Activated CD4-positive, alpha-beta T cell treated with anti-CD3 and anti-CD28 coated beads, Interleukin-2, amount 10 ng/mL, durations not matched to agents 24 days and 14 days (primary cell): Measurements from ENCODE around the gene SFMBT2. TPM values are rescaled to one million over a fixed set of nuclear protein-coding genes. Genes with fewer than 3 reads are reported as not detected.
A peak's percentile ranks its signal among the peaks of the same experiment; 100 is the strongest.
"Not testable (repeated sequence)": the region's sequence is repeated elsewhere in the genome, so short reads cannot be mapped to it uniquely, and the experiment has no call there.

Experiments used
- DNase-seq: peaks from one replicate; pipeline ENCODE4 v3.0.0; 2022
- H3K27ac Mint-ChIP-seq: one replicate; pipeline ENCODE4 v1.8.0; 2022; ENCODE audit warnings: mild to moderate bottlenecking, mixed read lengths
- H3K27me3 Mint-ChIP-seq: one replicate; pipeline ENCODE4 v1.8.0; 2022; ENCODE audit warnings: mixed read lengths
- H3K36me3 Mint-ChIP-seq: one replicate; pipeline ENCODE4 v1.8.0; 2022; ENCODE audit warnings: low read depth, mild to moderate bottlenecking, mixed read lengths
- H3K4me1 Mint-ChIP-seq: one replicate; pipeline ENCODE4 v1.8.0; 2021; ENCODE audit warnings: mixed read lengths
- H3K4me3 Mint-ChIP-seq: one replicate; pipeline ENCODE4 v1.8.0; 2022; ENCODE audit warnings: mild to moderate bottlenecking, moderate library complexity, mixed read lengths
- H3K9me3 Mint-ChIP-seq: one replicate; pipeline ENCODE4 v1.8.0; 2021; ENCODE audit warnings: mixed read lengths
- intact Hi-C: fragments of 100-400 bp; cut with micrococcal nuclease; formaldehyde crosslinking; loops from one replicate; pipeline ENCODE4 v1.15.1; 2023
- total RNA-seq: library from RNA; stranded (reverse); gene quantifications from 2 replicates; pipeline ENCODE4 v1.2.3, GENCODE V29; 2022

SFMBT2 gene
- total RNA-seq, 1 donor from 2014 or later = 24.9 TPM

GRCh38 chr10:7329219-7329618 is 81.6 kb downstream of the SFMBT2 start:
- no peaks in the 10 kb centered on the region for H3K27me3 Mint-ChIP-seq
- H3K4me3 Mint-ChIP-seq = no peak overlapping the region
- H3K27ac Mint-ChIP-seq = no peak overlapping the region
- no peak for DNase-seq
- H3K9me3 Mint-ChIP-seq = peaks cover 15% of the 10 kb centered on the region
- H3K4me1 Mint-ChIP-seq = peaks cover 11% of the 10 kb centered on the region
- intact Hi-C loops = no loop called here
- H3K36me3 Mint-ChIP-seq = peaks cover 67% of the 10 kb centered on the region

- Mint-ChIP-seq H3K36me3 (peaks cover 67% of the 10 kb centered on the region), H3K27ac (no peak overlapping the region), H3K9me3 (peaks cover 15% of the 10 kb centered on the region), H3K27me3 (no peaks in the 10 kb centered on the region), H3K4me3 (no peak overlapping the region), H3K4me1 (peaks cover 8% of the 10 kb centered on the region)
- no peak for DNase-seq
- intact Hi-C loops = no loop called here
These were observed 82.9 kb downstream of the SFMBT2 start for GRCh38 chr10:7327885-7328284.

- DNase-seq = no peak
- Mint-ChIP-seq H3K27me3 (no peaks in the 10 kb centered on the region), H3K9me3 (peaks cover 8% of the 10 kb centered on the region), H3K36me3 (peaks cover 47% of the 10 kb centered on the region), H3K4me3 (no peak overlapping the region), H3K27ac (no peak overlapping the region), H3K4me1 (peaks cover 25% of the 10 kb centered on the region)
- intact Hi-C loops = no loop called here
These were observed 88.2 kb downstream of the SFMBT2 start for GRCh38 chr10:7322623-7323022.

DNA sequence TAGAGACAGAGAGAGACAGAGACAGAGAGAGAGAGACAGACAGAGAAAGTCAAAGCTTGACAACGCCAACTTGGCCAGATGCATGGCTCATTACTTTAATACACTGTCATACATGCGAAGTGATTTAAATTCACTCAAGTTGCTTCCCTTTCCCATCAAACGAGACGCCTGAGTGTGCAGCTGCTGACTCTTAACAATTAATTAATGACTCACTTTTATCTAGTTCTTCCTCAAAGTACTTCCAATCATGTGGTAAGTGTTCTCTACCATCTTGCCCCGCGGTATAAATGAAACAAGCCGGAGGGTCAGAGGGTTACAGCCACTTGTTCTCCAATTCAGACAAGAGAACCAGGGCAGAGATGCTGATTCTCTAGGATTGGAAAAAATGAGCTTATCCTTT is 90.8 kb downstream of the SFMBT2 start:
- Mint-ChIP-seq H3K36me3 (peaks cover 40% of the 10 kb centered on the region), H3K27ac (peak overlapping the region; percentile 30), H3K4me1 (peaks cover 43% of the 10 kb centered on the region), H3K4me3 (no peak overlapping the region), H3K27me3 (no peaks in the 10 kb centered on the region), H3K9me3 (peaks cover 5% of the 10 kb centered on the region)
- intact Hi-C loops = no loop called here
- DNase-seq = no peak

DNA sequence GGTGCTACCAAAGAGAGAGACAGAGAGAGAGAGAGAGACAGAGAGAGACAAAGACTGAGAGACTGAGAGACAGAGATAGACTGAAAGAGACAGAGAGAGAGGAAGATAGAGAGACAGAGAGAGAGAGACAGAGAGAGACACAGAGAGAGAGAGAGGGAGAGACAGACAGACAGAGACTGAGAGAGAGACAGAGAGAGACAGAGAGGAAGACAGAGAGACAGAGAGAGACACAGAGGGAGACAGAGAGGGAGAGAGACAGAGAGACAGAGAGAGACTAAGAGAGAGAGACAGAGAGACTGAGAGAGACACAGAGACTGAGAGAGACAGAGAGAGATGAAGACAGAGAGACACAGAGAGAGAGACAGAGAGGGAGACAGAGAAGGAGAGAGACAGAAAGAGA is 91.2 kb downstream of the SFMBT2 start:
- H3K36me3 Mint-ChIP-seq = peaks cover 42% of the 10 kb centered on the region
- peaks cover 46% of the 10 kb centered on the region for H3K4me1 Mint-ChIP-seq

GRCh38 chr10:7318836-7319235 is 92.0 kb downstream of the SFMBT2 start:
- Mint-ChIP-seq H3K9me3 (peaks cover 5% of the 10 kb centered on the region), H3K27ac (peak overlapping the region; percentile 1), H3K4me3 (no peak overlapping the region), H3K27me3 (no peaks in the 10 kb centered on the region), H3K36me3 (peaks cover 35% of the 10 kb centered on the region), H3K4me1 (peaks cover 53% of the 10 kb centered on the region)
- DNase-seq = no peak
- intact Hi-C loops = no loop called here

More for the DNA sequence above, 91.2 kb downstream of the SFMBT2 start:
- intact Hi-C loops = no loop called here
- peak overlapping the region; percentile 30 for H3K27ac Mint-ChIP-seq
- DNase-seq = no peak
- H3K27me3 Mint-ChIP-seq = no peaks in the 10 kb centered on the region
- H3K9me3 Mint-ChIP-seq = peaks cover 5% of the 10 kb centered on the region
- H3K4me3 Mint-ChIP-seq = no peak overlapping the region

DNA sequence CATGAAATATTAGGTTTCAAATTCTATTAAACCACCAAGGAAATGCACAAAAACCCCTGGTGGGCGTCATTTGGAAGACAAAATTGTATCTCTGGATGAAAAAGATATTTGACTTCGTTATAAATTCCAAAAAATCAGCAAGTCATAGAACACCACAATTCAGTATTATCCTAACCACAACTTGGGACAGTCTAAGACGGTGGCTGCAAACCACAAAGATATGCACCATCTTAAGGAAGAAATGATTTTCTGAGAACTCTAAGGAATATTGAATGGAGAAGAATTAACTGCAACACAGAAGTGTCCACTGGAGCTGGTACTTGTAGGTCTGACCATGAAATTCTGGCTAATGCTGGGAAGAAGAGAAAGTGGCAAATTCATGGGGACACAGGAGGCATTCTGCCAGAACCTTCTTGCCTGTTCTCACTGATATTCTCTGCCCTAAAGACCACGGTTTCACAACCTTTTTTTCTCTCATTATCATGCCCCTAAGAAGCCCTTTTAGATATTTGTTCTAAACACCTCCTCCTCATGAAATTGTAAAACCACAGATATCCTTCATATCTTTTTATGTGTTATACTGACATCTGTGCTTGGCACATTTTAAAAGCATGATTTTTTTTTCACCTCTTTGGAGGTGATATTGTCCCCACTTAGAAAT is 92.9 kb downstream of the SFMBT2 start:
- H3K9me3 Mint-ChIP-seq = peaks cover 5% of the 10 kb centered on the region
- no peaks in the 10 kb centered on the region for H3K27me3 Mint-ChIP-seq
- DNase-seq = no peak
- H3K36me3 Mint-ChIP-seq = peaks cover 40% of the 10 kb centered on the region
- intact Hi-C loops = no loop called here
- no peak overlapping the region for H3K27ac Mint-ChIP-seq
- H3K4me1 Mint-ChIP-seq = peaks cover 57% of the 10 kb centered on the region
- no peak overlapping the region for H3K4me3 Mint-ChIP-seq

- DNase-seq = no peak
- Mint-ChIP-seq H3K4me3 (no peak overlapping the region), H3K4me1 (peaks cover 56% of the 10 kb centered on the region), H3K27ac (peak overlapping the region; percentile 23), H3K9me3 (no peaks in the 10 kb centered on the region), H3K36me3 (peaks cover 34% of the 10 kb centered on the region), H3K27me3 (no peaks in the 10 kb centered on the region)
- intact Hi-C loops = no loop called here
These were observed 94.0 kb downstream of the SFMBT2 start for GRCh38 chr10:7316839-7317238.

DNA sequence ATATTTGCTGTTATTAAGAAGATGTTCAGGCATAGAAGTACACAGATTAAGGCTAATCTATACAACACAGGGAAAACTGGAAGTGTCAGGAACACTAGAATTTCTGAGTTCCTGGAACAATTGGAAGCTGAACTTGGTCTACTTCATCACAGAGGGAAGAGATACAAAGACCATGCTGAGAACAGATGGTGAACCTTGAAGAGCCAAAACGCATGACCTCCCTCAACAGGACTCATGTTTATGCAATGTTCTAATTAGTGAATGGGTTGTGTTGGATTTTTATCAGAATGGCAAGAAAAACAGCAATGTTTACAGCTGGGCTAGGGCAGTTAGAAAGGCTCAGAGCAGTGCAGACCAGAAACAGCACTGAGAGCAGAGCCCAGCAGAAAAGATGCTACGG is 94.9 kb downstream of the SFMBT2 start:
- peaks cover 58% of the 10 kb centered on the region for H3K4me1 Mint-ChIP-seq
- H3K27ac Mint-ChIP-seq = peak overlapping the region; percentile 49
- DNase-seq = no peak
- no peak overlapping the region for H3K4me3 Mint-ChIP-seq
- H3K27me3 Mint-ChIP-seq = no peaks in the 10 kb centered on the region
- peaks cover 35% of the 10 kb centered on the region for H3K36me3 Mint-ChIP-seq
- intact Hi-C loops = loop anchor here (2.0 kb wide), 2 partner anchors 43 to 93 kb away; no protein-coding TSS in a partner anchor
- H3K9me3 Mint-ChIP-seq = peaks cover 4% of the 10 kb centered on the region

GRCh38 chr10:7314170-7314569 is 96.7 kb downstream of the SFMBT2 start:
- peak overlapping the region; percentile 84 for H3K27ac Mint-ChIP-seq
- H3K4me1 Mint-ChIP-seq = peaks cover 50% of the 10 kb centered on the region
- H3K36me3 Mint-ChIP-seq = peaks cover 28% of the 10 kb centered on the region
- intact Hi-C loops = loop anchor here (2.0 kb wide), 2 partner anchors 41 to 95 kb away; no protein-coding TSS in a partner anchor
- peak overlapping the region; percentile 47 for H3K4me3 Mint-ChIP-seq
- H3K9me3 Mint-ChIP-seq = peaks cover 4% of the 10 kb centered on the region
- no peaks in the 10 kb centered on the region for H3K27me3 Mint-ChIP-seq
- DNase-seq = no peak

GRCh38 chr10:7312488-7312857 is 98.4 kb downstream of the SFMBT2 start:
- Mint-ChIP-seq H3K4me1 (peaks cover 34% of the 10 kb centered on the region), H3K27ac (no peak overlapping the region), H3K9me3 (peaks cover 8% of the 10 kb centered on the region), H3K36me3 (peaks cover 43% of the 10 kb centered on the region), H3K4me3 (no peak overlapping the region), H3K27me3 (no peaks in the 10 kb centered on the region)
- no peak for DNase-seq
- intact Hi-C loops = no loop called here

- Mint-ChIP-seq H3K36me3 (peaks cover 44% of the 10 kb centered on the region), H3K4me1 (peaks cover 35% of the 10 kb centered on the region), H3K9me3 (peaks cover 12% of the 10 kb centered on the region)
- H3K27me3 Mint-ChIP-seq, H3K4me3 Mint-ChIP-seq, H3K27ac Mint-ChIP-seq, DNase-seq, intact Hi-C loops: not testable (repeated sequence)
These were observed 98.9 kb downstream of the SFMBT2 start for GRCh38 chr10:7311850-7312487.

DNA sequence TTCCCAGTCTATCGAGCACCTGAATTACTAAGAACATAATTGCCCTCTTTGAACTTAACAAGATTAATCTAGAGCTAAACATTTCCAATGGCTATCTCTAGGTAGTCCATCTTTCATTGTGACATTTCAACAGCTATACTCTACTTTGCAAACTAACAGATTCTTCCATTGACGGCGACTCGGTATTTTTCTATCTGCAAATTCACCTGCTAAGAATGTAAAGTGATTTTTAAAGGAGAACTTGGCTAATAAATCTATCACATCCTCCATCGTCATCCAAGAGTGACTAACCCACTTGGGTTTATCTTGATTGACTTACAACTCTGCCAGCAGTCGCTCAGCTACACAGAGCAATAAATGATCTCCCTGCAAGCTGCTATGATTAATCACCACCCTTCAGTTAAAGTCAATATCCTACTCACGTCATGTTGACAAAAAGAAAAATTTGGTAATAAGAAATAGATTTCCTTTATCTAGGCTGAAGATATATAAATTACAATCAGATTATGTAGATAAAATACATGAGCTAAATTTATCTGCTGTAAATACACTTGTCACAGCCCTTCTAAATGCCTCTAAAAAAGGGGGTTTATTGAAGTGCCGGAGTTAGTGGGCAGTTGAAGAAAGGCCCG is 99.5 kb downstream of the SFMBT2 start:
- Mint-ChIP-seq H3K36me3 (peaks cover 40% of the 10 kb centered on the region), H3K4me1 (peaks cover 30% of the 10 kb centered on the region), H3K27me3 (no peaks in the 10 kb centered on the region), H3K4me3 (no peak overlapping the region), H3K27ac (no peak overlapping the region), H3K9me3 (peaks cover 12% of the 10 kb centered on the region)
- no peak for DNase-seq
- intact Hi-C loops = no loop called here

DNA sequence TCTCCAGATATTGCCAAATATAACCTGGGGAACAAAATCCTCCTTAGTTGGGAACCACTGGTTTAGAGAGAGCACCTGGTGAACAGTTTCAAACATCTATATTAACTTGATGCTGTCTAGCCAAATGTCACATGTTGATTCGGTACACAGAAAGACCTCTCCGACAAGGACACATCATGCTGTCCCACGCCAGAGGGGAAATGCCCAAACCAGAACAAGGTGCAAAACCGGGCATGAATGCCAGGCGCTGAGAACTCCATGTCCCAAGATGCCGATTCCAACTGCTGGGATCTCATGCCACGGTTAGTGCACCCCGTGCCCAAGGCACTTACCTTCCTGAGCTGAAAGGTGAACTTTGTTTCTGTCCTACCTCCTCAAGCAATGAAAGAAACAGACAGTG is 100.8 kb downstream of the SFMBT2 start:
- peaks cover 18% of the 10 kb centered on the region for H3K4me1 Mint-ChIP-seq
- no peak overlapping the region for H3K27ac Mint-ChIP-seq
- peaks cover 12% of the 10 kb centered on the region for H3K9me3 Mint-ChIP-seq
- DNase-seq = no peak
- H3K36me3 Mint-ChIP-seq = peaks cover 38% of the 10 kb centered on the region
- H3K27me3 Mint-ChIP-seq = no peaks in the 10 kb centered on the region
- H3K4me3 Mint-ChIP-seq = no peak overlapping the region
- intact Hi-C loops = no loop called here
